ENCODE data around the gene RBM19.

Gene RBM19

DNA sequence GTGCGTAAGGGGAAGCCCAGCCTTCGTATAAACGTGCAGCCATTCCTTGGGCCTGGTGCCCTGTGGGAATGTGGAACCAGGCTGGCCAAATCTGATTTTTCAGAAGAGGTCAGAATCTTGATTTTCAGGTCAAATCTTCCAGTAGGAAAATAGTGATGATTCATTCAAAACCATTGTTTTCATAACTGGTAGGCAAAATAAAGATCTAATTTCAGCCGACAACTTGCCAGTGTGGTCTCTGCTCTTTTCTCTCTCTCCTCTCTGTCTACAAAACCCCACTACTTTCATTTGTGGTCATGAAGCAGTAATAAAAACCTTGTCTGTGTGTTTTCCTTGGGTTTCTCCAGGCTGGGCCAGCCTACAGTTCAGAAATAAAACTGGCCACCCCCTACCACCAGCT is 135.1 kb downstream of the RBM19 start:
- no peak overlapping the region for H3K4me3 ChIP-seq (replicated peaks in 1 of 2; ENCODE audit: low read depth in 2 of 2, low read length in 2 of 2)

DNA sequence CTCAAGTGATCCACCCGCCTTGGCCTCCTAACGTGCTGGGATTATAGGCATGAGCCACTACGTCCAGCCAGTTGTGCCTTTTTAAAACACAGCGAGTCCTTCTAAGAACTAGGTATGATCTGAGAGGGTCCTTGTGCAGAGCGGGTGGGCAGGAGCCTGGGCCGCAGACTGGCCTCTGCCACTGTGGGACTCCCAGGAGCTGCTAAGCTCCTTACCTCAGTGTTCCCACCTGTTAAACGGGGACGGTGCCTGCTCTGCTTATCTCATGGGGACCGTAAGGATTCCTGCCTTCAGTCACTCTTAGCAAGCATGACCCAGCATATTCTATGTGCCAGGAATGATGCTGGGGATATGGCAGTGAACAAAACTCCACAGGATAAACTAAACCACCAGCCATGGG is 136.9 kb downstream of the RBM19 start:
- no peak for DNase-seq (ENCODE audit: low read depth in 2 of 2)
- TF ChIP-seq, protein P1, sequence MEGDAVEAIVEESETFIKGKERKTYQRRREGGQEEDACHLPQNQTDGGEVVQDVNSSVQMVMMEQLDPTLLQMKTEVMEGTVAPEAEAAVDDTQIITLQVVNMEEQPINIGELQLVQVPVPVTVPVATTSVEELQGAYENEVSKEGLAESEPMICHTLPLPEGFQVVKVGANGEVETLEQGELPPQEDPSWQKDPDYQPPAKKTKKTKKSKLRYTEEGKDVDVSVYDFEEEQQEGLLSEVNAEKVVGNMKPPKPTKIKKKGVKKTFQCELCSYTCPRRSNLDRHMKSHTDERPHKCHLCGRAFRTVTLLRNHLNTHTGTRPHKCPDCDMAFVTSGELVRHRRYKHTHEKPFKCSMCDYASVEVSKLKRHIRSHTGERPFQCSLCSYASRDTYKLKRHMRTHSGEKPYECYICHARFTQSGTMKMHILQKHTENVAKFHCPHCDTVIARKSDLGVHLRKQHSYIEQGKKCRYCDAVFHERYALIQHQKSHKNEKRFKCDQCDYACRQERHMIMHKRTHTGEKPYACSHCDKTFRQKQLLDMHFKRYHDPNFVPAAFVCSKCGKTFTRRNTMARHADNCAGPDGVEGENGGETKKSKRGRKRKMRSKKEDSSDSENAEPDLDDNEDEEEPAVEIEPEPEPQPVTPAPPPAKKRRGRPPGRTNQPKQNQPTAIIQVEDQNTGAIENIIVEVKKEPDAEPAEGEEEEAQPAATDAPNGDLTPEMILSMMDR (IDR thresholded peaks at IDR 0.05; ENCODE audit: low read depth, low read length): no peak
- H3K4me3 ChIP-seq (replicated peaks in 1 of 2; ENCODE audit: low read depth in 2 of 2, low read length in 2 of 2): no peak overlapping the region

More for the DNA sequence above, 135.1 kb downstream of the RBM19 start:
- DNase-seq (ENCODE audit: low read depth in 2 of 2): peak; percentile 8 to 29
- TF ChIP-seq, protein P1 (IDR thresholded peaks at IDR 0.05; ENCODE audit: low read depth, low read length): no peak

DNA sequence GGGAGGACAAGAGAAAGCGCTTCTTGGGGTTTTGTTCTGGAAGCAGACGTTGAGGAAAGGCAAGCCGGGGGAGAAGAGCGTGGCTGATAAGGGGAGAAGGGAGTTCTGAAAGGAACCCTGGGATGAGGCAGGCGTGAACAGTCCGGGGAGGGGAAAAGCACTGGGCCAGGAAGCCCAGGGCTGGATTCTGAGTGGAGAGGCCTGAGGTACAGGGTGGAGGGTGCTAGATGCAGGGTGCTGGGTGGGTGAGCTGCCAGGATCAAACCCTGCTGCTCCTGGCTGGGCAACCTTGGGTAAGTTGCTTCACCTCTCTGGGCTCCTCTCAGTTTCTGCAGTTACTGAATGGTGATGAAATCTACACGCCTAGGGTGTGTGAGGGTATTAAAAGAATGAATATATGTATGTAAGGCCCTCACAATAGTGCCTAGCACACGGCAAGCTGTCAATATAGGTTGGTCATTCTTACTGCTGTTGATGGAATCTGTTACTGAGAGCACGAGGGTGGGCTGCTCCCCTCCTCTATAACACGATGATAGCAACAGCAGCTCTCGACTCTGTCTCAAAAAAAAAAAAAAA is 138.5 kb downstream of the RBM19 start:
- DNase-seq (ENCODE audit: low read depth in 2 of 2): no peak
- H3K4me3 ChIP-seq (replicated peaks in 1 of 2; ENCODE audit: low read depth in 2 of 2, low read length in 2 of 2): no peak overlapping the region
- TF ChIP-seq, protein P1 (IDR thresholded peaks at IDR 0.05; ENCODE audit: low read depth, low read length): no peak

DNA sequence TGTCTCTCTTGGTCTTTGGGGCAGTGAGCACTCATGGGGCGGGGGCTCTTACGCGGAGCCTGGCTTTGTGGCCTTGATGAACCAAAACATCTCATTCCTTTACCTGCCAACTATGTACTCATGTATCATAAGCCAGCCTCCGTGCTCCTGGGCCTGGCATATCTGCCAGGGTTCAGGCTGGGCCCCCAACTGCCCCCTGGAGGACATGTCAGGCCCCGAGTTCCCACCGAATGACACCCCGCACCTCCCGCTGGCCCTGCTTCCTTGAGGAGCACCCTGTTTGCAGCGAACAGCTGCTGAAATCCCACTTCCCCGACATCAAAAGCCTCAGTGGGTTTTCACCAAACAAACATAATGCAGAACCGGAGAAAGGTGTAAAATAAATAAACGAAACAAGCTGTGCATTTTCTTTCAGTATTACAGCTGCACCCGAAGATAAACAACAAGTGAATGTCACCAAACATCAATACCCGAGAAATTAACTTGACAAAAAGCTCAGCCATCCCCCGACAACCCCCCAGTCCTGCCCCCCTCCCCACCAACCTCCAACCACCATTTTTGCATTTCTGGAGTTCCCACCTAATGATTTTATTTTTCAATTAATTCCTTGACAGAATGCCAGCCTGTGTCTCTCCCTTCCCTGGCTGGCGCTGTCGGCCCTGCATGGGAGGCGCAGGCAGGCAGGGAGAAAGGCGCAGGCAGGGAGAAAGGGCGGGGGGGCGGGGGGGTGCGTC is 139.2 kb downstream of the RBM19 start:
- H3K4me3 ChIP-seq (replicated peaks in 1 of 2; ENCODE audit: low read depth in 2 of 2, low read length in 2 of 2): no peak overlapping the region
- no peak for DNase-seq (ENCODE audit: low read depth in 2 of 2)

DNA sequence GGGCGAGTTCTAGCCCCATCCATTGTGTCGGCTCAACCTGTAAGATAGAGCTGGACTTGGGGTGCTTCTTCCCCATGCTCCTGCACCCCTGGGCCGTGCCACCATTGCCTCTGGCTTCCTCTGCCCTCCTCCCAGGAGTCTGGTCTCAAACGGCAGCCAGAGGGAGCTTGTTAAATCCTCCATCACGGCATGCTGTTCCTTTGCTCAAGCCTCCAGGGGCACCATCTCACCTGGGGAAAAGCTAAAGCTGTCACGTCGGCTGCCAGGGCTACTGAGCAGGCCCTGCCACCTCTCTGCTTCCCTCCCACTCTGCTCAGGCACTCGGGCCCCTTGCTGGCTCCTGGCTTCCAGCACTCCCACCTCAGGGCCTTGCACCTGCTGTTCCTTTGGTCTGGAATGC is 140.4 kb downstream of the RBM19 start:
- DNase-seq (ENCODE audit: low read depth in 2 of 2): no peak
- no peak overlapping the region for H3K4me3 ChIP-seq (replicated peaks in 1 of 2; ENCODE audit: low read depth in 2 of 2, low read length in 2 of 2)
- TF ChIP-seq, protein P1 (IDR thresholded peaks at IDR 0.05; ENCODE audit: low read depth, low read length): no peak

More for the DNA sequence above, 139.2 kb downstream of the RBM19 start:
- TF ChIP-seq, protein P1 (IDR thresholded peaks at IDR 0.05; ENCODE audit: low read depth, low read length): no peak

DNA sequence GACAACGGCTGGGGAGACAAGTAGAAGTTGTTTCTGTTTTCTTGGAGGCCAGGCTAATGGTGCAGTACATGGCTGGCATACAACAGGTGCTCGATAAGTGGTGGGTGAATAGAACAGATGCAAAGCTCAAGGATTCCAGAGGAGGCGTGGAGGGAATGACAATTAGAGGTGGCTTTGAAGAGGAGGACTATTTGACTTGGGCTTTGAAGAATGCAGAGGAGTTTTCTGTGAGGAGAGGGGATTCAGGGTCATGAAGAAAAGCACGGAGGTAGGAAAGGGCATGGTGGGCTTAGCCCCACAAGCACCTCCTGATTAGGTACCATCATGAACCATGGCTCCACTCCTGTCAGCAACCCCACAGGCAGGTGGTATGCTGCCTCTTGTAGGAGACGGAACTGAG is 142.3 kb downstream of the RBM19 start:
- TF ChIP-seq, protein P1 (IDR thresholded peaks at IDR 0.05; ENCODE audit: low read depth, low read length): no peak
- no peak for DNase-seq (ENCODE audit: low read depth in 2 of 2)
- H3K4me3 ChIP-seq (replicated peaks in 1 of 2; ENCODE audit: low read depth in 2 of 2, low read length in 2 of 2): no peak overlapping the region
